ENCODE measurements around the gene XPO1.
"Not testable (repeated sequence)": the region's sequence is repeated elsewhere in the genome, so short reads cannot be mapped to it uniquely, and the experiment has no call there.

XPO1 gene

DNA sequence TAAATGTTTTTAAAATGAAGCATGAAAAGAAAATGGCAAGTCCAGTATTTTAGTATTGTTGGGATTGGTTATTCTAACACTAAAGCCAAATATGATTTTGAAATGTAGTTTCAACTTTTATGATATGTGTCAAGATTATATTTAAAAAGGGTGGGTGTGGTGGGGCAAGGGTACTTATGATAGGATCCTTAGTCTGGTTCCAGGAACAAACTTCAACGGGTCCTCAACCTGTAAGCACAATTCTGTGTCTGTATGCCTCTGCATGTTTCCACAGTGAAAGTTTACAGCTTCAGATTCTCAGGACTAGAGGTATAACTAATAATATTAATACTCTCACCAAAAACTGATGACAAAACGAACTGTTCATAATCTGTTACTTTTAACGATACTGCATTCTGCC, 73.1 kb downstream of the XPO1 start:
- DNase-seq = no peak

GRCh38 chr2:61463769-61464475, 74.2 kb downstream of the XPO1 start:
- DNase-seq = no peak

GRCh38 chr2:61461404-61461803, 76.8 kb downstream of the XPO1 start:
- DNase-seq = no peak

DNA sequence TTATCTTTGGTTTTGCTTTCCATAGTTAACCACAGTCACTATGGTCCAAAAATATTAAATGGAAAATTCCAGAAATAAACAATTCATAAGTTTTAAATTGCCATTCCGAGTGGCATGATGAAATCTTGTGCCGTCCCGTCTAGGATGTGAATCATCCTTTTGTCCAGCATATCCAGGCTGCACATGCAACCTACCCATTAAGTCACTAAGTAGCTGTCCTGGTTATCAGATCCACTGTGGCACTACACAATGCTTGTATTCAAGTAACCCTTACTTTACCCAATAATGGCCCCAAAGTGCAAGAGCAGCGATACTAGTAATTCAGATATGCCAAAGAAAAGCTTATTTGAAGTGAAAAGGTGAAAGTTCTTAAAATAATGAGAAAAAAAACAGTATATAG, 78.0 kb downstream of the XPO1 start:
- DNase-seq = no peak

DNA sequence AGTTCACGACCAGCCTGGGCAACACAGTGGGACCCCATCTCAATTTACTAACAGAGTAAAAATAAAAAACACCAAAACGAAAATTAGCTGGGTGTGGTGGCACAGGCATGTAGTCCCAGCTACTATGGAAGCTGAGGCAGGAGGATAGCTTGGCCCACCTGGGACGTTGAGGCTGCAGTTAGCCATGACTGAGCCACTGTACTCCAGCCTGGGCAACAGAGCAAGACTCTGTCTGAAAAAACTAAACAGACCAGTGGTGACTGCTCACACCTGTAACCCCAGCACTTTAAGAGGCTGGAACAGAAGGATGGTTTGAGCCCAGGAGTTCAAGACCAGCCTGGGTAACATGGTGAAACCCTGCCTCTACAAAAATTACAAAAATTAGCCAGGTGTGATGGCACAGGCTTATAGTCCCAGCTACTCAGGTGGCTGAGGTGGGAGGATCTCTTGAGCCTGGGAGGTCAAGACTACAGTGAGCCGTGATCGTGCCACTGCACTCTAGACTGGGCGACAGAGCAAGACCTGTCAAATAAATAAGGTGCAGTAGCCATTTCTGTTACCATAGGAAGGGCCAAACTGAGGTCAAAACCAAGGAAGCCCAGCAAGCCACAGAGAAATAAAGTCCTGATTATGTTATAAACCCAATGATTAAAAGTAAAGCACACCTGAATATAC, 81.3 kb downstream of the XPO1 start:
- no peak for DNase-seq

GRCh38 chr2:61456070-61456745, 81.9 kb downstream of the XPO1 start:
- no peak for DNase-seq

GRCh38 chr2:61454972-61455371, 83.2 kb downstream of the XPO1 start:
- not testable (repeated sequence) for DNase-seq

GRCh38 chr2:61454383-61454782, 83.8 kb downstream of the XPO1 start:
- DNase-seq = no peak

- DNase-seq = no peak
Measured at GRCh38 chr2:61452392-61452791, 85.8 kb downstream of the XPO1 start.

DNA sequence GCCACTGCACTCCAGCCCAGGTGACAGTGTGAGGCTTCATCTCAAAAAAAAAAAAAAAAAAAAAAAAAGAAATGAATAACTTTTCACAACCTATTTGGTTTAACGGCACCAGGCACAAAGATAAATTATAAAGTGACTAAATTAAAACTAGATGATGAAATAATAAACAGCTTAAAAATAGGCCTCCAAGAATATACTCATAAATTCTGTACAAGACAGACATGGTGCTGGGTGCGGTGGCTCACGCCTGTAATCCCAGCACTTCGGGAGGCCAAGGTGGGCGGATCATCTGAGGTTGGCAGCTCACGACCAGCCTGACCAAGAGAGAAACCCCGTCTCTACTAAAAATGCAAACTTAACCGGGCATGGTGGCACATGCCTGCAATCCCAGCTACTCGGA, 87.0 kb downstream of the XPO1 start:
- DNase-seq = no peak

- no peak for DNase-seq
Measured at GRCh38 chr2:61450144-61450543, 88.0 kb downstream of the XPO1 start.

GRCh38 chr2:61448229-61448628, 89.9 kb downstream of the XPO1 start:
- no peak for DNase-seq

GRCh38 chr2:61446971-61447370, 91.2 kb downstream of the XPO1 start:
- DNase-seq = not testable (repeated sequence)

DNA sequence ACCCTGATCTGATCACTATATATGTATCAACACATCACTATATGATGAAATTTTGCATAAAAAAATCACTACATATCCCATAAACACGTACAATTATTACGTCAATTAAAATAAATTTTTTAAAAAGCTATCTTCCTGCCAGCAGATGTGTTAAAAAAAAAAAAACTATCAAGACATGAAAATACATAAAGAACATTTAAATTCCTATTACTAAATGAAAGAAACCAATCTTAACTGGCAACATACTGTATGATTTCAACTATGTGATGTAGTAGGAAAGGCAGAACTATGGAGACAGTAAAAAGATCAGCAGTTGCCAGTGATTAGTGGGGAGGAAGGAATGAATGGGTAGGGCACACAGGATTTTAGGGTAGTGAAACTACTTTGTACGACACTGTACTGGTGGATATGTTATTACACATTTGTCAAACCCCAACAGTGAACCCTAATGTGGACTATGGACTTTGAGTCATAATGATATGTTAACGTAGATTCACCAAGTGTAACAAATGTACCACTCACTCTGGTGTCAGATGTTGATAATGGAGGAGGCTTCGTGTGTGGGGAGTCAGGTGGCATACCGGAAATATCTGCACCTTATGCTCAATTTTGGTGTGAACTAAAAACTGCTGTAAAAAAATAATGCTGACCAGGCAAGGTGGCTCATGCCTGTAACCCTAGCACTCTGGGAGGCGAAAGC, 94.7 kb downstream of the XPO1 start:
- peak; percentile 24 for DNase-seq

GRCh38 chr2:61439241-61440002, 98.7 kb downstream of the XPO1 start:
- peak; percentile 89 for DNase-seq

DNA sequence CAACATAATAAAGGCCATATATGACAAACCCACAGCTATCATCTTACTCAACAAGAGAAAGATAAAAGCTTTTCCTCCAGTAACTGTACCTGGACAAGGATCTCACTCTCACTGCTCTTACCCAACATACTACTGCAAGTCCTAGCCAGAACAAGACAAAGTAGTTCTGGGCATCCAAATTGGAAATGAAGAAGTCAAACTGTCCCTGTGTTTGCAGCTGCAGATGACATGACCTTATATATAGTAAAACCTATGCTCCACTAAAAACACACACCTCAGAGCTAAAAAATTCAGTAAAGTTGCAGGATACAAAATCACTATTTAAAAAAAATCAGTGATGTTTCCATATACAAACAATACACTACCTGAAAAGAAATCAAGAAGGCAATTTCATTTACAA, 99.5 kb downstream of the XPO1 start:
- peak; percentile 23 for DNase-seq

DNA sequence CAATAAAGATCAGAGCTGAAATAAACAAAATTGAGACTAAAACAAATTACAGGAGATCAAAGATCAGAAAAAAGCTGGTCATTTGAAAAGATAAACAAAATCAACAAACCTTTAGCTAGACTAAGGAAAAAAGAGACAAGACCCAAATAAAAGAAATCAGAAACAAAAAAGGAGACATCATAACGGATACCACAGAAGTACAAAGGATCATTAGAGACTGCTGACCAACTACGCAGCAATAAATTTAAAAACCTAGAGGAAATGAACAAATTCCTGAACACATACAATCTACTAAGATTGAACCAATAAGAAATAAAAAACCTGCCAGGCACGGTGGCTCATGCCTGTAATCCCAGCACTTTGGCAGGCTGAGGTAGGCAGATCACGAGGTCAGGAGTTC, 101.0 kb downstream of the XPO1 start:
- DNase-seq = no peak

- DNase-seq = no peak
Measured at GRCh38 chr2:61436092-61436491, 102.1 kb downstream of the XPO1 start.

DNA sequence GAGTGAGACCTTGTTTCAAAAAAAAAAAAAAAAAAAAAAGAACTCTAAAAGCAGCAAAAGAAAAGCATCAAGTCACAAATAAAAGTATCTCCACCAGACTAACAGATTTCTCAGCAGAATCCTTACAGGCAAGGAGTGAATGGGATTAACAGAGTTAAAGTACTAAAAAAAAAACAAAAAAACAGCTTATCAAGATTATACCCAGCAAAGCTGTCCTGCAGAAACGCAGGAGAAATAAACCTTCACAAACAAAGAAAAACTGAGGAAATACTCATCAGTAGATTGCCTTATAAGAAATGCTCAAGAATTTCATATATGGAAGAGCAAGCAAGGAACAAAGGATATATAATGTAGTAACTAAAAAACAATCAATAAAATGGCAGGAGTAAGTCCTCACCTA, 102.9 kb downstream of the XPO1 start:
- DNase-seq = no peak

DNA sequence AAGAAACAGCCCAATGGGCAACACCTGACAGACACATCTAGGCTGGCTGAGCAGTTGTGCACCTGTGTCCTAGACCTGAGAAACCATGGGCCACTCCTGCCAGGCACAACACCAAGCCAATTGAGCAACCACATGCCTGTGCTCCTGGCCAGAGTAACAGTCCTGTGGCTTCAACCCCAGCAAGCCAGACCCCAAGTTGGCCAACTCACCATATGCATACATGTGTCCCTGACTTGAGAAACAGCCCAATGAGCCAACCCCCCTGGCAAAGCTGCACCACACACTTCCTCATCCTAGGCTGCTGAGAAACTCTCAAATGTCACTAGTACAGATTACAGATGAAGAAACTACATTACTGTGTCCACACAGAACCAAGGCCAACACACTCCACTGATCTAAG, 103.8 kb downstream of the XPO1 start:
- DNase-seq = no peak

DNA sequence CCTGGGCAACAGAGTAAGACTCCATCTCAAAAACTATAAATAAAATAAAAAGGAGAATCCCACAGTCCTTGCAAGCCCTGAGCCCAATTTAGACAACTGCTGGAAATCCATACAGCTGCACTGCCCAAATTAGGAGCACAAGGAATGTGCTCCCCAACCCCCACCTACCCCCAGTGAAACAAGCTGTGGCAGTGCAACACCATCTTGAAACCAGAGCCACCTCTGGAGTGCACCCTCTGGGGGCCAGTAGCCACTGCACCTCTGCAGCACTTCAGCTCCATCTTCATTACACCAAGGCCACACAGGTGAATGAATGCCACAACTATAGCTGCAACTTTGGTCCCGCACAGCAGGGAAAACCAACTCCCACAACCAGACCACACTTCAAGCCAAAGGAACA, 104.5 kb downstream of the XPO1 start:
- DNase-seq = no peak

- DNase-seq = peak; percentile 22
Measured at GRCh38 chr2:61432990-61433389, 105.2 kb downstream of the XPO1 start.

GRCh38 chr2:61431345-61431744, 106.8 kb downstream of the XPO1 start:
- DNase-seq = no peak
